Hematopoietic multipotent progenitor cell (in vitro differentiated cells): Measurements from ENCODE around the gene ERBB4. TPM values are rescaled to one million over a fixed set of nuclear protein-coding genes. Genes with fewer than 3 reads are reported as not detected.
"Not testable (repeated sequence)": the region's sequence is repeated elsewhere in the genome, so short reads cannot be mapped to it uniquely, and the experiment has no call there.

ENCODE experiments used
- DNase-seq, 3 donors: peaks; one replicate each; pipeline ENCODE4 v3.0.0-alpha.2; 2011 to 2015; ENCODE audit warnings: low read depth in 2 of 3, low spot score in 2 of 3
- total RNA-seq: library from RNA; depleted of rRNA; stranded (reverse); fragments of >200 nt; gene quantifications from one replicate; pipeline ENCODE4 v1.2.3, GENCODE V29; 2012

ERBB4 gene
- total RNA-seq, 1 donor, result not detected

GRCh38 chr2:212027681-212028628 is 510.6 kb downstream of the ERBB4 start:
- no peak for DNase-seq

DNA sequence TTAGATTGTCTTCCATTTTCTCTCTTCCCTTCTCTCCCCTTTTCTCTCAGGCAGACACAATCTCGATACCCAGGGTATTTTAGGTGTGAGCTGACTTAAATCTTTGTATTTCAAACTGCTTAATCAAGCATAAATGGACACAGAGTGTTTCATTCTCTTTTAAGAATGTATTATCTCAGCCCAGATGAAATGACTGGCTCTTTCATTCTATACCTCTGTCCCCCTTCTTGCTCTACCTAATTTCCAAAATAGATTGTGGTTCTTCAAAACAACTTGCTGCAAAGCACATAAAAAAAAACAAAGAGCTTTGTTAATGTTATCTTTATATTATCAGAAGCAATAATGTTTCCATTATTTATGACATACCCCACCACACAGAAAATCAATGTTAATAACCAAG is 514.6 kb downstream of the ERBB4 start:
- no peak for DNase-seq

DNA sequence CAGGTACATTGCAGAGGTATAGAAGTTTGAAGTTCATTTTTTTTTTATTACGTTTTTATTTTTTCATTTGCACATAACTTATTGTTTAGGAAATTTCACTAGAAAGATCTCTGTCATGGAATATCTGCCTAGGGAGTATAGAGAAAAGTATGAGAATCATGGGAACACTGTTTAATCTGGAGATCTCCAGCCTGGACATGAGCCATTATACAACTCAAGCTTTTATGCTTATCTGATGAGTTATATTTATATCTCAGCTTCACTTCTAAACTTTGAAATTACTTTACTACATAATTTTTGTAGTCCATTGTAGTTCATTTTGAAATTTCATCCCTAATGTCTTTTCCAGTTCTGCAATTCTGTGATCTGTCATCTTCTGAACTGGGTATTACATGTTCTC is 515.6 kb downstream of the ERBB4 start:
- no peak for DNase-seq

DNA sequence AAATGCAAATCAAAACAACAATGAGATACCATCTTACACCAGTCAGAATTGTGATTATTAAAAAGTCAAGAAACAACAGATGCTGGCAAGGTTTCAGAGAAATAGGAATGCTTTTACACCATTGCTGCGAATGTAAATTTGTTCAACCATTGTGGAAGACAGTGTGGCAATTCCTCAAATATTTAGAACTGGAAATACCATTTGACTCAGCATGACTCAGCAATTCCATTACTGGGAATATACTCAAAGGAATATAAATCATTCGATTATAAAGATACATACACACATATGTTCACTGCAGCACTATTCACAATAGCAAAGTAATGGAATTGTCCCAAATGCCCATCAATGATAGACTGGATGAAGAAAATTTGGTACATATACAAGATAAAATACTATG is 516.7 kb downstream of the ERBB4 start:
- DNase-seq, result no peak

GRCh38 chr2:212015588-212015987 is 523.0 kb downstream of the ERBB4 start:
- no peak for DNase-seq

DNA sequence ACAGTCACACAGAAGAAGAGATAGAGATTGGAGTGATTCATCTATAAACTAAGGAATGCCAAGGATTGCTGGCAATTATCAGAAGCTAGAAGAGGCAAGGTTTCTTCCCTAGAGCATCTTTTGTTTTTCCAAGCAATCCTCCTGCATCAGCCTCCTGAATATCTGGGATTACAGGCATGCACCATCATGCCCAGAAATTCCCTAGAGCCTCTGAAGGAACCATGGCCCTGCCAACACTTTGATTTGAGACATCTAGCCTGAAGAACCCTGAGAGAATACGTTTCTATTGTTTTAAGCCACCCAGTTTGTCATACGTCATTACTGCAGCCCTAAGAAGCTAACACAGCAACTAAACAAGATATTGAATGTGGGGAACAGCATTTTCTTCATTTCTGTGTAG is 525.0 kb downstream of the ERBB4 start:
- no peak for DNase-seq

DNA sequence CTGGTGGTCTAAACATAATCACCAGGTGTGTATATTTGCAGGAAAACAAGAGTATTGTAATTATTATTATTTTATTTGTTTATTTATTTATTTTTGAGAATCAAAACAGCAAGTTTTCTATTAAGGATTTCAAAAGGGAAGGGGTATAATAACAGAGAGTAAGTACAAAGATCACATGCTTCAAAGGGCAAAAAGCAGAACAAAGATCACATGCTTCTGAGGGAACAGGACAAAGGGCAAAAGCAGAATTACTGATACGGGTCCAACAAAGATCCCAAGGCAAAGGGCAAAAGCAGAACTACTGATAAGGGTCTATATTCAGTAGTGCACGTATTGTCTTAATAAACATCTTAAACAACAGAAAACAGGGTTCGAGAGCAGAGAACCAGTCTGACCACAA is 528.3 kb downstream of the ERBB4 start:
- not testable (repeated sequence) for DNase-seq

GRCh38 chr2:212007972-212008371 is 530.6 kb downstream of the ERBB4 start:
- no peak for DNase-seq

DNA sequence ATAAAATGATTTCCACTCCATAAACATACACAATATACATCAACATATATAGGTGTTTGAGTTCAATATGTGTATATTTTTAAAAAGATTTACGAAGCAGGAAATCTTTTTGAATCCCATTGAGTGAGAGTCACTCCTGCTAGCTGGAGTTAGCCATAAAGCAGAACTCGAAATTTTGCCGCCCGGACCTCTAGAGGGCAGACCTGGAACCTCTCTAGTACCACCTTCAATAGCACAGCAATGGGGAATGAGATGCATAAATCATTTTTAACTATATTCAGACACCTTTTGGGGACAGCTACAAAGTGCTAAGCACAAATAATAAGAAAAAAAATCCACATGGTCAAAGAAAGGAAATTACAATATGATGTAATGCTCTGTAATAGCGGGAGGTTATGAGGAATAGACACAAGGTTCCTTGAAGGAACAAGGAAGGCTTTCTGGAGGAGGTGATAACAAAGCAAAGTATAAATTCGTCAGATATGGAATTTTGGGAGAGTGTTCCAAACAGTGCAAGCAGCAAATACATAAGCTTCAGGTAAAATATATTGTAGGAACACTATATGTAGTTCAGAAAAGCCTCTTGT is 533.4 kb downstream of the ERBB4 start:
- DNase-seq, result peak in 2 of 3 donors; percentile 0

DNA sequence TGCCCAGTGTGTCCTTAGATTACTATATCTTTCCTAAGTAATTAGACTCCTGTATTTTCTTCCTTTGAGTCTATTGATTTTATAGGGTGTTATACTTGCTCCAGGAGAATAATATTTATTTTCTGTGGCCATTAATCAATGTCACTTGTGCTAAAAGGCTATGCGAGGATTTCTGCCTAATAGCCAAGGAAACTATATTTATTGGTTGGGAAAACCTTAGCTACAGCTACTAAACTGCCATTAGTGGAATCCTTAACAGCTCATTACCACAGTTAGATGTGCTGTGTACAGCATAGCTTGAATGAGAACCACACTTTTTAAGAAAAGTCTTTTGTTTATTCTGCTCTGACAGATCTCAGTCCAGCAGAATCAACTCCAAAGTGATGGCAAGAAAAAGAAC is 537.3 kb downstream of the ERBB4 start:
- DNase-seq, result no peak

DNA sequence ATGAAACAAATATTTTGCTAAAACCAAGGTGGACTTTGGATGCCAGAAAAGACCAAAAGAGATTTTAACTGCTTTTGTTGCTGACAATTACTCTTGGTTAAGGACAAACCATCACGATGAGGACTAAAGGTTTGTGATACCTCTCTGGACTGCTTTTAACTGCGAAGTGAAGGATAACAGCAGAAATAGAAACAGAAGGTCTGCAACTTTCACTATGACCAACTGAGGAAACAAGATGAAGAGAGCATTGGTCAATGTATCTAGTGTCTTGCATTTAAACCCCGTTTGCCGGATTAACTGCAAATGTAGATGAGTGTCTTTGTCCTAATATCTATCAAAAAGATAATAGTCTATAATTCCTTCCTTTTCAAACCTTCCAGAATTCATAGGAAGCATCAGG is 541.7 kb downstream of the ERBB4 start:
- DNase-seq, result no peak

DNA sequence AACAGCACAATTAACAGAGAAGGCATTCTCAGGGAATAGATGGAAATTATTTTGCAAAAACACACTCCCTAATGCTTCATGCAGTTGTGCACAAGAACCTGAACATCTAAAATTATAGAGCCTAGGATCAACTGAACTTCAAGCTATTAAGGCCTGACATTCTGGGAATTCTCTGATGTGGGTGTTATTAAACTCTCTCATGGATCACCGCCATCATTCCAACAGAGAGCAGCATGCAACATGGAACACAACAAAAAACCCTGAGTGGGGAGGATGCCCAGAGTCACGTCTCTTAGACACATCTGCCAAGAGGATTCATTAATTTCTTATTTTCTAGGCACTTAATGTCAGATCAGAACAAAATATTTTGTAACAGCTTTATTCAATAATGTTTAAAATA is 543.8 kb downstream of the ERBB4 start:
- no peak for DNase-seq

DNA sequence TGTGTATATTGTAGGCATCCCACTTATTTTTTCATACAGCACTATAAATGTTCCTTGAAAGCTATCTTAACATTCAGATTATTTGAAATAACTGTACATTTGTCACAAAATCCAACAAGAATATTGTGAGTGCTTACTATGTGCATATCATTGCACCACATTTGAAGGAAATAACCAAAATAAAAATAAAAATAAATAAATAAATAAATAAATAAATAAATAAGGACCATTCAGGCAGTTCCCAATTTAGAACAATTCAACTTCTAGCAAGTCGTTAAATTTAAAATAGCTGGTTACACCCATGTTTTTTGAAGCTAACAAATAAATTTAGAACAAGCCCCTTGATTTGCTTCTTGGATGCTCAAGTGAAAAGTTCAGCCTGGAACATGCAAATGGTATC is 548.3 kb downstream of the ERBB4 start:
- DNase-seq, result no peak

DNA sequence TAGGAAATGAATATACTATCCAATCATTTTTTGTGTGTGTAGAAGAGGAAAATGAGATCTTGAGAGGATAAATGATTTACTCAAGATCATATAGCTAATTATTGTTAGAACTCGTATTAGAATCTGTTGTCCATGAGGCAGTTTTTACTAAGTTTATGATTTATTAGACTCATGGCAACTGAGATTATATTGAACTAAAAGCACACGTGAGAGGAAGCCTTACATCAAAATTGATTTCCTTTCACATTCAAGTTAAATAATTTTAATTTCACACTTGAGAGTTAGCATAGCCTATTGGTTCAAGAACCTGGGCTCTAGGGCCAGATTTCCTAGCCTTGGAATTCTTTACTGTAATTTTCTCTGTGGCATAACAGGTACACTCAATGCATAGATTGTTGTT is 552.3 kb downstream of the ERBB4 start:
- DNase-seq, result no peak

GRCh38 chr2:211985393-211985792 is 553.2 kb downstream of the ERBB4 start:
- DNase-seq, result no peak

DNA sequence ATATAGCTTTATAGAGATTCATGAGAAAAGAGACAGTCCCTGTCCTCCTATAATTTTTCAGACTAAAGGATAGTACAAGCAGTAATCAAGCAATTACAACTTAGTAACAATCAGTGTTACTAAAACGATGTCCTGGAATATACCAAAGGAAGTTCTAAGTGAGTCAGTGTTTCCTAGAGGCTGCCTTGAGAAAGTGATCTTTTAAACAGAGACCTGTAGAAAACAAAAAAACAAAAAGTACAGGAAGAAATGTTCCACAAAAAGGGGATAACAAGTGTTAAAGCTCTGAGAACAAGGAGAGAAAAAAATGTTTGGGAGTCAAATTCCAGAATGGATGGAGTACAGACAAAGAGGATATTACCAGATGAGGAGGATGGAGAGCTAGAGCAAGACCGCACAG is 556.4 kb downstream of the ERBB4 start:
- no peak for DNase-seq

DNA sequence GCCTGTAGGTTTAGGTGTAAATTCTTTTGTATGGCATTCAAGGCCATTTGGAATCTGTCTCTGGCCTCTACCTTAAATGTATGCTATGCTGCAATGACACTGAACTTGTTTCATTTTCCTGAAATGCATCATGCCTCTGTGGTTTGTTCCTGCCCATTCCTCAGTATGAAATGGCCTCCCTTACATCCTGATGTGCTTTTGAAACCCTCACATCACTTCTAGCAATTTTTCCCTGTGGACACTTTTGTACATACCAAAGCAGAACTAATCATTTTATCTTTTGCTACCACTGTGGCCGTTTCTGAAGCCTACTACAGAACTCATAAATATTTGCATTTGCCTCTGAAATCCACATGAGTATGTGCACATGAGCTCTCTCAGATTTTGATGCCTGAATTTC is 557.2 kb downstream of the ERBB4 start:
- no peak for DNase-seq

- DNase-seq, result no peak
Observed at GRCh38 chr2:211976076-211976475, 562.5 kb downstream of the ERBB4 start.

- no peak for DNase-seq
Observed at GRCh38 chr2:211967234-211967633, 571.4 kb downstream of the ERBB4 start.

DNA sequence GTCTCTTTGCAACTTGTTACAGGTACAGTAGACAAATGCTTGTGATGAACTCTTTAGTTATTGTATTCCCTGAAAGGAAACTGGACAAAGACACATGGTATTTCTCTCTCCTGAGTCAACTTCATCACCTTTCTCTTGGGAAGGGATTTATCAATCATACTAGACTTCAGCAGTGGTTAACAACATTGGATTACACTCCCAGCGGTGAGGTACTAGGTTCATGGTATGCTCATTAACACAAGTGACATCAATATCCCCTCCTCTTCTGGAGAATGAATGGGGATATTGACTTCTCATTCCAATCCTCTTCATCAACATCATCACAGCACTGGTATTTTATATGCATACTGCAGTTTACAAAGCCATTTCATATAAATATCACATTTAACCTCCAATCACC is 574.6 kb downstream of the ERBB4 start:
- DNase-seq, result no peak

- no peak for DNase-seq
Observed at GRCh38 chr2:211957799-211958198, 580.8 kb downstream of the ERBB4 start.

- no peak for DNase-seq
Observed at GRCh38 chr2:211955648-211956047, 583.0 kb downstream of the ERBB4 start.
